Measurements from ENCODE around the gene SLC1A7.

GRCh38 chr1:53126495-53126894 is 15.9 kb downstream of the SLC1A7 start:
- TF ChIP-seq CTCF (IDR thresholded peaks at IDR 0.05): no peak
- TF ChIP-seq POLR2A (IDR thresholded peaks at IDR 0.05): no peak

Measured in Peyer's patch (tissue), 4 donors.